Keratinocyte (primary cell): ENCODE measurements around the gene CRYBA2.

Source experiments
- CTCF ChIP-seq, 3 experiments: IDR thresholded peaks in 1 of 3; conservative IDR thresholded peaks in 1 of 3; optimal IDR thresholded peaks in 1 of 3; 2 replicates in 2 of 3; 3 replicates in 1 of 3; pipeline versions ENCODE3 to v1.5.1; 2011; ENCODE audit warnings: low read length in 3 of 3, mild to moderate bottlenecking in 3 of 3, moderate library complexity in 2 of 3, control low read depth in 1 of 3, inconsistent platforms in 1 of 3; ENCODE audit not compliant: insufficient read depth in 2 of 3; ENCODE audit errors: extremely low read depth in 1 of 3
- EZH2 ChIP-seq: IDR thresholded peaks from one replicate; pipeline ENCODE4 v1.6.1; 2012; ENCODE audit warnings: inconsistent platforms, mild to moderate bottlenecking, low read length, moderate library complexity

GRCh38 chr2:218996937-218997336 lies 3.7 kb upstream of the CRYBA2 start:
- TF ChIP-seq CTCF (optimal IDR thresholded peaks at IDR 0.05 in 1 of 3, IDR thresholded peaks at IDR 0.05 in 1 of 3, conservative IDR thresholded peaks at IDR 0.05 in 1 of 3; ENCODE audit: extremely low read depth in 1 of 3, insufficient read depth in 2 of 3, low read length in 3 of 3) = no peak
- no peak for TF ChIP-seq EZH2
